Measurements from ENCODE around the gene HIBADH. TPM values are rescaled to one million over a fixed set of nuclear protein-coding genes. Genes with fewer than 3 reads are reported as not detected.

HIBADH gene
- total RNA-seq, 4 donors from 2014 or later, result 19.6 to 35.0 (median 30.5) TPM

DNA sequence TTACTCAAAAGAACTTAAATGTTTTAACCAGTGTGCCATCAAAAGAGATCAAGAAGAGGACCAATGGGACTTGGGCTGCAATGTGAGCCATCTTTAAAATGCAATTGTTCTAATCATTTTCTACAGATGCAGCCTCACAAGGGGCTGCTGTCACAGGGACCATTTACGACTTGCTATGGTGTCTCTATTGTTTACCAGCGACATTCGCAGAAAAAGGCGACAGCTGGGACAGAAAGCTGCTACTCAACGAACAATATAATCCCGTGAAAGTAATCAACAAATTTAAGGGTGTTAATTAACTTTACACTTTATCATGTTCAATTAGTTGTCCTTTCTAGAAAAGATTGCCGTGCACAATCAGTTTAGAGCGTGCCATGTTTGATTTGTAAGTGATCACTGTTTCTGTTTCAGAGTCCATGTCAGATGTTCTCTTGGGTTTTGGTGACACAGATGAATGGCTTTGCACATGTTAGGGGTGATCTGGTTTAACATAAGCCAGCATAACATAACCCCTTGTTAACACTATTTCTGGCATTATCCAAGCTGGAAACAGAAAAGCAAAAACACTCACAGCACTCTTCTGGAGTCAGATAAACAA lies 110.8 kb downstream of the HIBADH start:
- no peak for DNase-seq (ENCODE audit: low spot score in 2 of 2)
- WGBS, 2 donors, result 92 to 94% methylated on average over 8 of the region's 8 CpGs
- TF ChIP-seq POLR2A (IDR thresholded peaks at IDR 0.05), result no peak
- TF ChIP-seq, protein P1, sequence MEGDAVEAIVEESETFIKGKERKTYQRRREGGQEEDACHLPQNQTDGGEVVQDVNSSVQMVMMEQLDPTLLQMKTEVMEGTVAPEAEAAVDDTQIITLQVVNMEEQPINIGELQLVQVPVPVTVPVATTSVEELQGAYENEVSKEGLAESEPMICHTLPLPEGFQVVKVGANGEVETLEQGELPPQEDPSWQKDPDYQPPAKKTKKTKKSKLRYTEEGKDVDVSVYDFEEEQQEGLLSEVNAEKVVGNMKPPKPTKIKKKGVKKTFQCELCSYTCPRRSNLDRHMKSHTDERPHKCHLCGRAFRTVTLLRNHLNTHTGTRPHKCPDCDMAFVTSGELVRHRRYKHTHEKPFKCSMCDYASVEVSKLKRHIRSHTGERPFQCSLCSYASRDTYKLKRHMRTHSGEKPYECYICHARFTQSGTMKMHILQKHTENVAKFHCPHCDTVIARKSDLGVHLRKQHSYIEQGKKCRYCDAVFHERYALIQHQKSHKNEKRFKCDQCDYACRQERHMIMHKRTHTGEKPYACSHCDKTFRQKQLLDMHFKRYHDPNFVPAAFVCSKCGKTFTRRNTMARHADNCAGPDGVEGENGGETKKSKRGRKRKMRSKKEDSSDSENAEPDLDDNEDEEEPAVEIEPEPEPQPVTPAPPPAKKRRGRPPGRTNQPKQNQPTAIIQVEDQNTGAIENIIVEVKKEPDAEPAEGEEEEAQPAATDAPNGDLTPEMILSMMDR (IDR thresholded peaks at IDR 0.05), result no peak
- no peak overlapping the region for H3K4me3 ChIP-seq (ENCODE audit: low read depth, poor library complexity, severe bottlenecking)
- intact Hi-C loops (cut with DNase I; ENCODE audit: low total_unique reads), result no loop called here

DNA sequence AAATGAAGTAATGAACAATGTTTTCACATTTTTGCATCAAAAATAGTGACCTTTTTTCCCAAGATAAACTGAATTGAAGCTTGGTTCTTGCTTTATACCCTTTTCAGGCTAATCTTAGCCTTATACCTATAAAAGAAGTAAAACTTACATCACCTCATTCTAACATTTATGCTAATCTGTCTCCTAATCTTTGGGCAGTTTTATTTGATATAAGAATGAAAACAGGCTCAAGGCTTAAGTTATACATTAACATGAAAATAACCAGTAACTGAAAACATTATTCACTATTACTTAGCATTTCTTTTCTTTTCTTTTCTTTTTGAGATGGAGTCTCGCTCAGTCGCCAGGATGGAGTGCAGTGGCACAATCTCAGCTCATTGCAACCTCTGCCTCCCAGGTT lies 113.1 kb downstream of the HIBADH start:
- DNase-seq (ENCODE audit: low spot score in 2 of 2), result no peak
- no peak for TF ChIP-seq POLR2A (IDR thresholded peaks at IDR 0.05)
- TF ChIP-seq, protein P1 (IDR thresholded peaks at IDR 0.05), result no peak
- no peak overlapping the region for H3K4me3 ChIP-seq (ENCODE audit: low read depth, poor library complexity, severe bottlenecking)
- intact Hi-C loops (cut with DNase I; ENCODE audit: low total_unique reads), result no loop called here
- 99 to 100% methylated on average over 2 of the region's 2 CpGs for WGBS, 2 donors

DNA sequence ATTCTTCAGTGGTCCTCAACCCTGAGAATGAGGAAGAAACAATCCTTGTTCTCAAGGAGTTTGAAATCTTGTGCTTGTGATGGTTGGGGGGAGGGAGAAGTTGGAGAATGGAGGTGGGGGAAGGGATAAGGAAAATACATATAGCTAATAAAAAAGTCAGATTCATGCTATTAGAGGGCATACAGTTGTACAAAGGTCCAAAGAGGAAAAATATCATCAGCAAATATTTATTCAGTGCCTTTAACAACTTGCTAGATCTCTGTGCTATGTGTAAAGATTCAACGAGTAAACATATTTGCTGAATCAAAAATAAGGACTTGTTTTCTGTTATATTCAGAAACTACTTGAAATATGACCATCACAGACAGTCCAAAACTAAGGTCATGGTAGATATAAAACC lies 114.4 kb downstream of the HIBADH start:
- intact Hi-C loops (cut with DNase I; ENCODE audit: low total_unique reads), result no loop called here
- DNase-seq (ENCODE audit: low spot score in 2 of 2), result no peak
- TF ChIP-seq, protein P1 (IDR thresholded peaks at IDR 0.05), result no peak
- no peak for TF ChIP-seq POLR2A (IDR thresholded peaks at IDR 0.05)
- H3K4me3 ChIP-seq (ENCODE audit: low read depth, poor library complexity, severe bottlenecking), result no peak overlapping the region
- WGBS, 2 donors, result 90 to 96% methylated on average over 1 of the region's 1 CpG

DNA sequence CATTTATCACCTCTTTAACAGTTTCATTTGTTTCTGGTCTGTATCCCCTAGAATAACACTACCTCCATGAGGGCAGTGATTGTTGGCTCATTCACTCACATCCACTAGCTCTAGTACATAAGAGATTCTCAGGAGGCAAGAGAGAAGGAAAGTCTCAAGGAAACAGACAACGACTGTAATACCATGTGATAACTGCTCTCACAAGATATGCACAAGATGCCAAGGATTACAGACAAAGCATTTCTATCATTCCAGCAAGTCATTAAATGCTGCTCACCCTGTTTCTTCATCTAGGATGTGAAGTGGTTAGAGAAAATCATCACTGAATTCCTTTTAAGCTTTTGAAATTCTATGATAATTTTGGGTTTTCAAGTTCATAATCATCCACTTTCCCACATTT lies 115.3 kb downstream of the HIBADH start:
- H3K4me3 ChIP-seq (ENCODE audit: low read depth, poor library complexity, severe bottlenecking), result no peak overlapping the region
- intact Hi-C loops (cut with DNase I; ENCODE audit: low total_unique reads), result no loop called here
- TF ChIP-seq, protein P1 (IDR thresholded peaks at IDR 0.05), result no peak
- no peak for TF ChIP-seq POLR2A (IDR thresholded peaks at IDR 0.05)
- WGBS, 2 donors, result 30 to 35% methylated on average over 1 of the region's 1 CpG
- DNase-seq (ENCODE audit: low spot score in 2 of 2), result no peak

DNA sequence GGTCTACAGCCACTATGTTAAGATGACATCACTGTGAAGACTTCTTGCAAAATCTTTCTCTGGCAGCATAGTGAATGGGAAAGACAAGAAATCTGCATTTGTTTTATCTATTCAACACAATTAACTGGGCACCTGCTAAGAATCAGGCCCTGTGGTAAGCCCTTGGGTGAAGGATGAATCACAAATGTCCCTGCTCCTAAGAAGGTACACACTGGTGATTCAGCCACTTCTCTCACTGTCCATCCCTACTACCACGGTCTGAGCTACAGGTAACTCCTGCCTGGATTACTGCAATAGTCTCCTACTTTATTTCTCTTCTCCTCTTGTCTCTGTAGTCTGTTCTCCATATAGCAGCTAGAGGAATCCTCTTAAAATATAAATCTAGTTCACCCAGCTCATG lies 116.1 kb downstream of the HIBADH start:
- DNase-seq (ENCODE audit: low spot score in 2 of 2), result no peak
- no peak for TF ChIP-seq POLR2A (IDR thresholded peaks at IDR 0.05)
- TF ChIP-seq, protein P1 (IDR thresholded peaks at IDR 0.05), result no peak
- 94 to 100% methylated on average over 1 of the region's 1 CpG for WGBS, 2 donors
- no peak overlapping the region for H3K4me3 ChIP-seq (ENCODE audit: low read depth, poor library complexity, severe bottlenecking)
- intact Hi-C loops (cut with DNase I; ENCODE audit: low total_unique reads), result no loop called here

DNA sequence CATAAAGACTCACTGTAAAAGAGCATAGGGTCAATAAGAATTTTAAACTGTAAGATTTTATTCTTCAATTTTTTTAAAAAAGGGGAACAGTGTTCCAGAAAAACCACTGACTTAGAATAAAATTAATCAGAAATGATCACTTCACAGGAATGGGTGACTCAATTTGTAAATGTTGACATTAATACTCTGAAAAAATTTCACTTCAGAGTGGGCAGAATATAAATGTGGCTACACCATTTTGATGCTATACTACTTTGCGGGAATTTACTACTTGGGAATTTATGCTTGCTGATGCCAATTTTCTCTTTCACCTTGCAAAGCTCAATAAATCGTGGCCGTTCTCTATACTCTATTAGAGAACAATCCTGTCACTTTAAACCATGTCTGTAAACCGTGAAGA lies 126.9 kb downstream of the HIBADH start:
- TF ChIP-seq, protein P1 (IDR thresholded peaks at IDR 0.05), result no peak
- no peak for TF ChIP-seq POLR2A (IDR thresholded peaks at IDR 0.05)
- intact Hi-C loops (cut with DNase I; ENCODE audit: low total_unique reads), result no loop called here
- no peak for DNase-seq (ENCODE audit: low spot score in 2 of 2)
- WGBS, 2 donors, result 90 to 96% methylated on average over 4 of the region's 4 CpGs
- no peak overlapping the region for H3K4me3 ChIP-seq (ENCODE audit: low read depth, poor library complexity, severe bottlenecking)
